Stomach smooth muscle (tissue), 2 donors: Measurements from ENCODE around the gene FAF1.

Experiments used
- H3K27ac ChIP-seq: one replicate; pipeline ENCODE4 v1.7.0; 2013; ENCODE audit warnings: mild to moderate bottlenecking, low read length, inconsistent platforms
- H3K27me3 ChIP-seq, 2 donors: one replicate each; pipeline ENCODE4 v1.7.0; 2013; ENCODE audit warnings: low read length in 2 of 2; ENCODE audit not compliant: insufficient read depth in 2 of 2, control insufficient read depth in 1 of 2
- H3K36me3 ChIP-seq, 2 donors: one replicate each; pipeline ENCODE4 v1.7.0; 2013; ENCODE audit warnings: low read length in 2 of 2; ENCODE audit not compliant: control insufficient read depth in 2 of 2, insufficient read depth in 2 of 2
- H3K4me1 ChIP-seq: one replicate; pipeline ENCODE4 v1.7.0; 2013; ENCODE audit warnings: low read length; ENCODE audit not compliant: control insufficient read depth, insufficient read depth
- H3K4me3 ChIP-seq, 2 donors: one replicate each; pipeline ENCODE4 v1.7.0; 2013; ENCODE audit warnings: low read length in 2 of 2
- H3K9ac ChIP-seq, 2 donors: one replicate each; pipeline ENCODE4 v1.7.0; 2013; ENCODE audit warnings: low read length in 2 of 2, mild to moderate bottlenecking in 1 of 2
- H3K9me3 ChIP-seq, 2 donors: one replicate each; pipeline ENCODE4 v1.7.0; 2013; ENCODE audit warnings: low read length in 2 of 2; ENCODE audit not compliant: control insufficient read depth in 2 of 2
- donor health status: healthy.
- donor health status: Pancreatic carcinoma.

Gene FAF1

GRCh38 chr1:50609508-50609907, 350.6 kb downstream of the FAF1 start:
- Histone ChIP-seq H3K36me3 (peaks cover 0 to 3% of the 10 kb centered on the region in 2 donors), H3K27me3 (no peaks in the 10 kb centered on the region), H3K4me3 (no peak overlapping the region), H3K27ac (no peak overlapping the region), H3K9me3 (no peaks in the 10 kb centered on the region), H3K9ac (no peak overlapping the region), H3K4me1 (no peaks in the 10 kb centered on the region)

GRCh38 chr1:50605186-50605875, 354.7 kb downstream of the FAF1 start:
- no peak overlapping the region for H3K4me3 ChIP-seq
- H3K27ac ChIP-seq: no peak overlapping the region
- no peaks in the 10 kb centered on the region for H3K27me3 ChIP-seq
- H3K9ac ChIP-seq: no peak overlapping the region
- H3K4me1 ChIP-seq: no peaks in the 10 kb centered on the region
- H3K9me3 ChIP-seq: no peaks in the 10 kb centered on the region
- peaks cover 0 to 3% of the 10 kb centered on the region in 2 donors for H3K36me3 ChIP-seq

GRCh38 chr1:50604580-50604979, 355.5 kb downstream of the FAF1 start:
- Histone ChIP-seq H3K27ac (no peak overlapping the region), H3K36me3 (peaks cover 0 to 3% of the 10 kb centered on the region in 2 donors)

GRCh38 chr1:50603274-50604271, 356.5 kb downstream of the FAF1 start:
- Histone ChIP-seq H3K9ac (no peak overlapping the region), H3K27ac (no peak overlapping the region), H3K4me3 (no peak overlapping the region), H3K27me3 (no peaks in the 10 kb centered on the region), H3K36me3 (peaks cover 0 to 3% of the 10 kb centered on the region in 2 donors), H3K4me1 (no peaks in the 10 kb centered on the region), H3K9me3 (no peaks in the 10 kb centered on the region)

More at GRCh38 chr1:50604580-50604979, 355.5 kb downstream of the FAF1 start:
- Histone ChIP-seq H3K4me3 (no peak overlapping the region), H3K9me3 (no peaks in the 10 kb centered on the region), H3K9ac (no peak overlapping the region), H3K27me3 (no peaks in the 10 kb centered on the region), H3K4me1 (no peaks in the 10 kb centered on the region)

GRCh38 chr1:50599546-50599945, 360.5 kb downstream of the FAF1 start:
- Histone ChIP-seq H3K27ac (no peak overlapping the region), H3K9me3 (no peaks in the 10 kb centered on the region), H3K9ac (no peak overlapping the region), H3K27me3 (no peaks in the 10 kb centered on the region), H3K4me3 (no peak overlapping the region), H3K36me3 (peaks cover 0 to 2% of the 10 kb centered on the region in 2 donors), H3K4me1 (no peaks in the 10 kb centered on the region)

GRCh38 chr1:50595874-50596273, 364.2 kb downstream of the FAF1 start:
- H3K27ac ChIP-seq: no peak overlapping the region
- no peaks in the 10 kb centered on the region for H3K9me3 ChIP-seq
- peaks cover 0 to 2% of the 10 kb centered on the region in 2 donors for H3K36me3 ChIP-seq
- no peaks in the 10 kb centered on the region for H3K27me3 ChIP-seq
- H3K4me3 ChIP-seq: no peak overlapping the region
- H3K9ac ChIP-seq: no peak overlapping the region
- H3K4me1 ChIP-seq: no peaks in the 10 kb centered on the region

- no peaks in the 10 kb centered on the region for H3K27me3 ChIP-seq
- H3K4me3 ChIP-seq: no peak overlapping the region
- peaks cover 3 to 7% of the 10 kb centered on the region in 2 donors for H3K36me3 ChIP-seq
- H3K27ac ChIP-seq: no peak overlapping the region
- H3K9me3 ChIP-seq: no peaks in the 10 kb centered on the region
- H3K4me1 ChIP-seq: no peaks in the 10 kb centered on the region
- H3K9ac ChIP-seq: no peak overlapping the region
Measured at GRCh38 chr1:50593515-50593914, 366.6 kb downstream of the FAF1 start.

- Histone ChIP-seq H3K27ac (no peak overlapping the region), H3K9me3 (no peaks in the 10 kb centered on the region), H3K4me1 (no peaks in the 10 kb centered on the region), H3K36me3 (peaks cover 3 to 12% of the 10 kb centered on the region in 2 donors), H3K27me3 (no peaks in the 10 kb centered on the region), H3K9ac (no peak overlapping the region), H3K4me3 (no peak overlapping the region)
Measured at GRCh38 chr1:50591598-50591997, 368.5 kb downstream of the FAF1 start.

GRCh38 chr1:50582346-50582745, 377.7 kb downstream of the FAF1 start:
- Histone ChIP-seq H3K4me1 (no peaks in the 10 kb centered on the region), H3K36me3 (peaks cover 4 to 19% of the 10 kb centered on the region in 2 donors), H3K9me3 (no peaks in the 10 kb centered on the region), H3K27me3 (no peaks in the 10 kb centered on the region), H3K9ac (no peak overlapping the region), H3K27ac (no peak overlapping the region), H3K4me3 (no peak overlapping the region)

- Histone ChIP-seq H3K27me3 (no peaks in the 10 kb centered on the region), H3K27ac (no peak overlapping the region)
Measured at GRCh38 chr1:50570066-50570468, 390.0 kb downstream of the FAF1 start.

More at GRCh38 chr1:50570066-50570468, 390.0 kb downstream of the FAF1 start:
- Histone ChIP-seq H3K4me3 (no peak overlapping the region), H3K4me1 (no peaks in the 10 kb centered on the region), H3K36me3 (peaks cover 5 to 16% of the 10 kb centered on the region in 2 donors), H3K9ac (no peak overlapping the region), H3K9me3 (no peaks in the 10 kb centered on the region)
